ENCODE results near the gene COL6A1. TPM values are rescaled to one million over a fixed set of nuclear protein-coding genes. Genes with fewer than 3 reads are reported as not detected.
"Not testable (repeated sequence)": the region's sequence is repeated elsewhere in the genome, so short reads cannot be mapped to it uniquely, and the experiment has no call there.

The COL6A1 gene
- total RNA-seq, 2 donors from 2014 or later: 606 to 689 TPM

GRCh38 chr21:45959779-45960390 lies 21.7 kb upstream of the COL6A1 start:
- DNase-seq (ENCODE audit: low spot score): no peak
- intact Hi-C loops (cut with DNase I): no loop called here

DNA sequence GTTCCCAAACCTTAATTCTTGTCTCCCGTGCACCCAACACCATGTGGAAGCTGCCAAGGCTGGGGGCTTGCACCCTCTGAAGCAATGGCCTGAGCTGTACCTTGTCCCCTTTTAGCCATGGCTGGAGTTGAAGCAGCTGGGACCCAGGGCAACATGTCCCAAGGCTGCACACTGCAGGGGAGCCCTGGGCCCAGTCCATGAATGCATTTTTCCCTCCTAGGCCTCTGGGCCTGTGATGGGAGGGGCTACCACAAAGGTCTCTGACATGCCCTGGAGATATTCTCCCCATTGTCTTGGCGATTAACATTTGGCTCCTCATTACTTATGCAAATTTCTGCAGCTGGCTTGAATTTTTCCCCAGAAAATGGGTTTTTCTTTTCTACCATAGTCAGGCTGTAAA lies 20.2 kb upstream of the COL6A1 start:
- intact Hi-C loops (cut with DNase I): not testable (repeated sequence)

DNA sequence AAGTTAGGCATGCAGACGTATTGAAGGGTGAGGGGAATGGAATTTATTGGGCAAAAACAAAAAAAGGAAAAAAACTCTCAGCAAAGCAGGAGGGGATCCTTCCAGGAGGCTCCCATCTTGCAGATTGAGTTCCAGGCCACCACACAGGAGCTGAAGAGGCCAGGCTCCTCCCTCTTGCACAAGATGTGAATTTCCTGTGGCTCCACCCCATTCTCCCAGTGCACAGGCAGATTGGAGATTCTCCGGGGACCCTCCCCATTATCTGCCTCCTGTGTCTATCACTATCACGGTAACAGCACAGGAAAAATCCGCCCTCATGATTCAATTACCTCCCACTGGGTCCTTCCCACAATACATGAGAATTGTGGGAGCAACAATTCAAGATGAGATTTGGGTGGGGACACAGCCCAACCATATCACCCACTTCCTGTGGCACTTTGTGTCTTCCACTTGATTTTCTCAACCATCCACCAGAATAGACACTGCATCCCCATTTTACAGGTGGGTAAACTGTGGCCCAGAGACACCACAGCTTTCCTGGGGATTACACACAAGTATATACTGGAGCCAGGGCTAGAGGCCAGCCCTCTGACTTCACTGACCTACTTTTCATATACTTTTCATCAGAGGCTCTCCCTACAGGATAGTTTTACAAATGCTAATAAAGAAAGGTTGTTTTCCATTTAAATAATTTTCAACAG lies 18.9 kb upstream of the COL6A1 start:
- DNase-seq (ENCODE audit: low spot score): no peak
- intact Hi-C loops (cut with DNase I): no loop called here

More for the DNA sequence above, 20.2 kb upstream of the COL6A1 start:
- DNase-seq (ENCODE audit: low spot score): not testable (repeated sequence)

GRCh38 chr21:45963232-45963570 lies 18.4 kb upstream of the COL6A1 start:
- DNase-seq (ENCODE audit: low spot score): no peak
- intact Hi-C loops (cut with DNase I): no loop called here

- DNase-seq (ENCODE audit: low spot score): no peak
- intact Hi-C loops (cut with DNase I): no loop called here
Measured at GRCh38 chr21:45964649-45965048, 16.9 kb upstream of the COL6A1 start.

DNA sequence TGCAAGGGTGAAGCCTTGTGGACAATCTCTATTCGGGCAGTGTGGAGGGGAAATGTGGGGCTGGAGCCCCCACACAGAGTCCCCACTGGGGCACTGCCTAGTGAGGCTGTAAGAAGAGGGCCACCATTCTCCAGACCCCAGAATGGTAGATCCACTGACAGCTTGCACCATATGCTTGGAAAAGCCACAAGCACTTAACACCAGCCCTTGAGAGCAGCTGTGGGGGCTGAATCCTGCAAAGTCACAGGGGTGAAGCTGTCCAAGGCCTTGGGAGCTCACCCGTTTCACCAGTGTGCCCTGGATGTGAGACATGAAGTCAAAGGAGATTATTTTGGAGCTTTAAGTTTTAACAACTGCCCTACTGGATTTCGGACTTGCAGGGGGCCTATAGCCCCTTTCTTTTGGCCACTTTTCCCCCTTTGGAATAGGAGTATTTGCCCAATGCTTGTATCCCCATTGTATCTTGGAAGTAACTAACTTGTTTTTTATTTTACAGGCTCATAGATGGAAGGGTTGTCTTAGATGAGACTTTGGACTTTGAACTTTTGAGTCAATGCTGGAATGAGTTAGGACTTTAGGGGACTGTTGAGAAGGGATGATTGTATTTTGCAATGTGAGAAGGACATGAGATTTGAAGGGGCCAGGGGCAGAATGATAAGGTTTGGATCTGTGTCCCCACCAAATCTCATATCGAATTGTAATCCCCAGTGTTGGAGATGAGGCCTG lies 16.3 kb upstream of the COL6A1 start:
- intact Hi-C loops (cut with DNase I): no loop called here
- no peak for DNase-seq (ENCODE audit: low spot score)

DNA sequence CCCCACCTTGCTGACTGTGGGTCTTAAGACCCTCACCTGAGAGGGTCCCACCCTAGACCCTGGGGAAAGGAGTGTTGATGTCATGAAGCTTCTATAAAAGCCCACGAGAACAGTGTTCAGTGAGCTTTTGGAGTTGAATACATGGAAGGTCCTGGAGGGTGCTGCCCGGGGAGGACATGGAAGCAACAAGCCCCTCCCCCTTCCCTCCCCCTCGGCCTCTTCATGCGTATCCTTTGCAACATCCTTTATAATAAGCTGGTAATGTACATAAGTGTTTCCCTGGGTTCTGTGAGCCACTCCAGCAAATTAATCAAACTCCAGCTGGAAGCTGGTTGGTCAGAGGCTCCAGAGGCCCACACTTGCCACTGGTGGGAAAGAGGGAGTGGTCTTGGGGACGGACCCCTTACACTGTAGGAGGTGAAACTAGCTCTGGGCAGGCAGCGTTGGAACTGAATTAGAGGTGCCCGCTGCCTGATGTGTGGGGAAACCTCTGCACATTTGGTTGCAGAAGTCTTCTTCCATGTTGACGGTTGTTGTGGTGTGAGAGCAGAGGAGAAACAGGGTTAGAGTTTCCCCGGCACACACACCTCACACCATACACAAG lies 14.7 kb upstream of the COL6A1 start:
- intact Hi-C loops (cut with DNase I): no loop called here
- no peak for DNase-seq (ENCODE audit: low spot score)

DNA sequence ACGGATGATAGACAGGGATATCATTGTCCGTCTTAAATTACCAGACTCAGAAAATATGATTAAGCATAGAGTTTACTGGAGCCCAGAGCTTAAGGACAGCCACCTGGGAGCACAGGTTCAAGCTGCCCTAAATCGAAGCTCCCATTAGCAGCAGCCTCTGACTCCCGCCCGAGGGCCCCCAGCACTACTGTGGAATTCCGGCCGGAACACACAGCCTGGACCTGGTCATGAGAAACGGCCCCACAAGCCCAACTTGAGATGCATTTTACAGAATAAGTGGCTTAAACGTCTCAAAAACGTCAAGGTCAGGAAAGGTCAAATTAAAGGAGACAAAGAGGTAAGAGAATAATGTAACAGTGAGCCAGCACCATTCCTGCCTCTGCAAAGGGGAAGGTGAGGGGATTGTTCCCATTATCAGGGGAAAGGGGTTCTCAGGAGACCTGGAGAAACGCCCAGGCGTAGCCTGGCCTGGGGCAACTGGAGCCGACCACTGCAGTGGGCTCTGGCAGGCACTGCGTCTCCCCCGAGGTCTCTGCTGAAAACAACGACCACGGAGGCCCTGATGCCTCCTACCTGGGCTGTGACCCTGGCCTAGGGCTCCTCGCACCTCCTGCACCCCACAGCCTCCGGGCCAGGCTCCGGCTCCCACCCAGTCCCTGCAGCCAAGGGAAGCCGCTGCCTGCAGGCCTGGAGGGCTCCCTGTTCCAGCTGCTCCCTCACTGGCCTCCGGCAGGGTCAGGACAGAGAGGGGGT lies 11.5 kb upstream of the COL6A1 start:
- no peak for DNase-seq (ENCODE audit: low spot score)
- intact Hi-C loops (cut with DNase I): loop anchor here (5.0 kb wide), 2 partner anchors 127 to 257 kb away; partner anchors contain the start of genes COL6A2 (in 1 of the 2) and LSS (in 1 of the 2)

- intact Hi-C loops (cut with DNase I): loop anchor here (5.0 kb wide), 2 partner anchors 126 to 256 kb away; partner anchors contain the start of genes COL6A2 (in 1 of the 2) and LSS (in 1 of the 2)
- peak; percentile 88 for DNase-seq (ENCODE audit: low spot score)
Measured at GRCh38 chr21:45970674-45971615, 10.6 kb upstream of the COL6A1 start.

DNA sequence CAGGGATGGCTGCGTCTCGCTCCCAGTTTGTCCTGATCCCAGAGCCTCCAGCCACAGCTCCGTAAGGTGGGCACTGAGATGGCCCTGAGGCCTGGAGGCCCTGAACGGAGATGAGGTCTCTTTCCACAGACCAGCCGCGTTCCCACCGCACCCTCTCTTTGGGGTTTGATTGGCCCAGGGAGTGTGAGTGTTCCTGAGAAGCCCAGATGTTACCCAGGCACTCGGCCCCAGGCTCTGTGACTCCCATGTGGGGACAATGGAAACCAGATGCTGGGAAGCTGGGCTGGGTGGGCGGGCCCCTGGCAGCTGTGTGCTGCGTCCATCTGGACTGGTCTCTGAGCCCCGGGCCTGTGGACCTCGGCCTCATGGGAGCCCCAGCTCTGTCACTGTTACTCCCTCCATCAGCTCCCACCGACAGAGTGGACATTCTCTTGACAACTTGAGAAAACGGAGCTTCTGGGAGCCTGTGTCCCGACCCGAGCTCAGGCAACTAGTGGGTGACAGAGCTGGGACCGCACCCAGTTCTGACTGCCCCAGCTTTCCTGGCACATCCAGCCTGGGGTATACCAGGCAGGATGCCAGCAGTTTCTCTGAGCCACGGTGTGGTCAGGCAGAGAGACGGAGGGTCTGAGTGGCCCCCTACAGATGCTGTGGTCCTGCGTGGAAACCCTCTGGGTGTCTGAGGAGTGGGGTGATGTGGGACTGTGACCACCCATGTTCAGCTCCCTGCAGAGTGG lies 9.8 kb upstream of the COL6A1 start:
- intact Hi-C loops (cut with DNase I): loop anchor here (1.0 to 5.0 kb wide), 4 partner anchors 22 to 256 kb away; partner anchors contain the start of genes COL6A2 (in 1 of the 2) and LSS (in 1 of the 2)
- peak; percentile 89 for DNase-seq (ENCODE audit: low spot score)

DNA sequence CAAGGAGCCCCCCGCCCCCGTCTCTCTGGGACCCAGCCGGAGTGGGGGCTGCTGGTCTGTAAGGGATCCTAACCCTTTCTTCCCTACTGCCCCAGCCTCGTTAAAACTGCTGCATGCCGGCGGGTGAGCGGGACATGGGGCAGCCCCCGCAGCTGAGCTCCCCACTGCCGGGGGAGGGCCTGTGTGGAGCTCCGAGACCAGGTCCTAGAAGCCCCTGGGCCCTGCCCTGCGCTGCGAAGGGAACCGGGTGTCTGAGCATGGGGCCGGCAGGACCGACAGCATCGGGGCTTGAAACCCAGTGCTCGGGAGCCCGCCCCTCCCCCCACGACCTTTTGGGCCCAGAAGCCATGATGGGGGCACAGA lies 9.2 kb upstream of the COL6A1 start:
- DNase-seq (ENCODE audit: low spot score): peak; percentile 83
- intact Hi-C loops (cut with DNase I): loop anchor here (1.0 to 5.0 kb wide), 4 partner anchors 21 to 255 kb away; partner anchors contain the start of genes COL6A2 (in 1 of the 2) and LSS (in 1 of the 2)

DNA sequence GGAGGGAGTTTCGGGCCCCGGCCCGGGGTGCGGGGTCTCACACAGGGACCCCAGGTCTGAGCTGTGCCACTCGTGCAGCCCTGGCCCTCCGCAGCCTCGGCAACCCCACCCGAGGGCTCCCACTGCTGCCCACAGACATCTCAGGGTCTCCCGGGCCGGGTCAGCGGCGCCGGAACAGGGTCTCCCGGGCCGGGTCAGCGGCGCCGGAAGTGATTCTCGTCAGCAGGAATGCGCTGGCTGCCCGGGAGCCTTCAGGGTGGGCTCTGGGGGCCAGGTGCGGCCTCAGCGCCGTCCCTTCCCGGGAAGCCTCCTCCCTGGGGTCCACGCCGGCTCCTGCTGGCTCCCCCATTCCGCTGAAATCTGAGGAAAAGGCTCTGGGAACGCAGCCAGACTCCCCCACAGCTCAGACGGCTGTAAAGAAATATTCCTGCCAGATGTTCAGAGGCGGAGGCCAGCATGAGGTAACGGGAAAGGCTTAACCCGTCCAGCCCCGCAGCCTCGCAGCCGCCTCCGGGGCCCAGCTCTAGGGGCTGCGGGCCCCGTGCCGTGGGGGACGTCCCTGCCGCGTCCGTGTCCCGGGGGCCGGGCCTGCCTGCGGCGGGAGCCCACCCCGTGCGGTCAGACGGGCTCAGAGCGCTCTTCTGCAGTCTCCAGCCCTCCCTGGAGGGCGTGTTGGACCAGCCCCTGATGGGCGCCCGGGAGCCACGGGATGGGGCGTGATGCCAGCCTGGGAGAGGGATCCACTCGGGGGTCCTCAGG lies 8.7 kb upstream of the COL6A1 start:
- intact Hi-C loops (cut with DNase I): loop anchor here (1.0 to 5.0 kb wide), 4 partner anchors 20 to 254 kb away; partner anchors contain the start of genes COL6A2 (in 1 of the 2) and LSS (in 1 of the 2)
- DNase-seq (ENCODE audit: low spot score): peak; percentile 94

DNA sequence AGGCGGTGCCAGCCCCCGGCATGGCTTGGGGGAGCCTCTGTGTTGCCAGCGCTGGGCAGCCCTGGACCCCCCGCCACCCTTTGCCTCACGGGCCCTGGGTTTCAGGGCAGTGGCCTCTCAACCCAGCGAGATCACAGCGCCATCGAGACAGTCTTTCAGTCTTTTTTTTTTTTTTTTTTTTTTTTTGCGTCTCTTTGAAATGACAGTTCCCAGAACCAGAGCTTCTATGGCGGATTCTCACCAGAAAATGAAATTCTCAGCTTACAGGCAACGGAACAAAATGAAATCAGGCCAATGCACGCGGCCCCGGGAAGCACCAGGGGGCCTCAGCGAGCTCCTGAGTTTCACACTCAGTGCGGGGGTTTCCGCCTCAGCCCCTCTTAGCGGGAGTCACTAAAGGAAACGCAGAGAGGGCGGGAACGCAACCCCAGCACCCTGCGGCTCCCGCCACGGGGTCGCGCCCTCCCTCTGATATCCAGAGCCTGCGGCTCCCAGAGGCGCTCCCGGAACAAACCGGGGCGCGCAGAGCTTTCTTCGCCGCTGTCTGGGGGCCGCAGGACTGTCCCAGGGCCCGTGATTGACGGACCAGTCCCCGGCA lies 8.0 kb upstream of the COL6A1 start:
- intact Hi-C loops (cut with DNase I): loop anchor here (2.0 to 5.0 kb wide), 3 partner anchors 124 to 254 kb away; partner anchors contain the start of genes COL6A2 (in 1 of the 2) and LSS (in 1 of the 2)
- DNase-seq (ENCODE audit: low spot score): peak; percentile 95

- intact Hi-C loops (cut with DNase I): loop anchor here (5.0 kb wide), 2 partner anchors 123 to 253 kb away; partner anchors contain the start of genes COL6A2 (in 1 of the 2) and LSS (in 1 of the 2)
- DNase-seq (ENCODE audit: low spot score): peak; percentile 92
Measured at GRCh38 chr21:45974073-45975019, 7.2 kb upstream of the COL6A1 start.
